ENCODE results near the gene TMEM74B.
"Not testable (repeated sequence)": the region's sequence is repeated elsewhere in the genome, so short reads cannot be mapped to it uniquely, and the experiment has no call there.

TMEM74B gene

GRCh38 chr20:1154691-1155090 is 30.1 kb downstream of the TMEM74B start:
- no peak for TF ChIP-seq CTCF (IDR thresholded peaks at IDR 0.05; ENCODE audit: borderline replicate concordance, insufficient read depth, low read depth, low read length)
- no peak overlapping the region for H3K4me3 ChIP-seq (ENCODE audit: low read depth, low read length)

GRCh38 chr20:1154226-1154625 is 30.6 kb downstream of the TMEM74B start:
- H3K4me3 ChIP-seq (ENCODE audit: low read depth, low read length): no peak overlapping the region
- no peak for TF ChIP-seq CTCF (IDR thresholded peaks at IDR 0.05; ENCODE audit: borderline replicate concordance, insufficient read depth, low read depth, low read length)

GRCh38 chr20:1150968-1151367 is 33.8 kb downstream of the TMEM74B start:
- TF ChIP-seq CTCF (IDR thresholded peaks at IDR 0.05; ENCODE audit: borderline replicate concordance, insufficient read depth, low read depth, low read length): no peak

GRCh38 chr20:1150218-1150617 is 34.6 kb downstream of the TMEM74B start:
- no peak for TF ChIP-seq CTCF (IDR thresholded peaks at IDR 0.05; ENCODE audit: borderline replicate concordance, insufficient read depth, low read depth, low read length)
- H3K4me3 ChIP-seq (ENCODE audit: low read depth, low read length): no peak overlapping the region

More at GRCh38 chr20:1150968-1151367, 33.8 kb downstream of the TMEM74B start:
- H3K4me3 ChIP-seq (ENCODE audit: low read depth, low read length): no peak overlapping the region

GRCh38 chr20:1149812-1150211 is 35.0 kb downstream of the TMEM74B start:
- H3K4me3 ChIP-seq (ENCODE audit: low read depth, low read length): not testable (repeated sequence)

- TF ChIP-seq CTCF (IDR thresholded peaks at IDR 0.05; ENCODE audit: borderline replicate concordance, insufficient read depth, low read depth, low read length): no peak
- no peak overlapping the region for H3K4me3 ChIP-seq (ENCODE audit: low read depth, low read length)
Observed at GRCh38 chr20:1146957-1147356, 37.8 kb downstream of the TMEM74B start.

- H3K4me3 ChIP-seq (ENCODE audit: low read depth, low read length): no peak overlapping the region
- no peak for TF ChIP-seq CTCF (IDR thresholded peaks at IDR 0.05; ENCODE audit: borderline replicate concordance, insufficient read depth, low read depth, low read length)
Observed at GRCh38 chr20:1144401-1145172, 40.2 kb downstream of the TMEM74B start.
